Colonic mucosa (tissue), 4 donors: ENCODE data around the gene FREM3. TPM values are rescaled to one million over a fixed set of nuclear protein-coding genes. Genes with fewer than 3 reads are reported as not detected.
A peak's percentile ranks its signal among the peaks of the same experiment; 100 is the strongest.

Source experiments
- DNase-seq: peaks from one replicate; pipeline ENCODE4 v3.0.0-alpha.2; 2020
- H3K27ac ChIP-seq: fragments of 200-600 bp; one replicate; pipeline ENCODE4 v1.8.0; 2021
- H3K27me3 ChIP-seq: fragments of 200-600 bp; one replicate; pipeline ENCODE4 v1.8.0; 2021
- H3K36me3 ChIP-seq: fragments of 200-600 bp; one replicate; pipeline ENCODE4 v1.8.0; 2021
- H3K4me1 ChIP-seq: fragments of 200-600 bp; one replicate; pipeline ENCODE4 v1.8.0; 2021; ENCODE audit warnings: mild to moderate bottlenecking
- H3K4me3 ChIP-seq: fragments of 200-600 bp; one replicate; pipeline ENCODE4 v1.8.0; 2021
- H3K9ac ChIP-seq, 2 donors: one replicate each; pipeline ENCODE4 v1.7.0; 2013; ENCODE audit warnings: control low read depth in 2 of 2, low read depth in 2 of 2, low read length in 2 of 2
- H3K9me3 ChIP-seq: fragments of 200-600 bp; one replicate; pipeline ENCODE4 v1.8.0; 2021
- intact Hi-C: fragments of 100-400 bp; cut with DNase I; formaldehyde crosslinking; loops from one replicate; pipeline ENCODE4 v1.14.1; 2022
- total RNA-seq, 2 donors: library from RNA; stranded (reverse); fragmentation: NEBNext Ultra II Directional in 1 of 2; extraction: Animal tissue kit (Norgen Biotek cat#: 25700) in 1 of 2; gene quantifications; one replicate each; pipeline ENCODE4 v1.2.1, GENCODE V29; 2021
- TF ChIP-seq, protein P1 (sequence below): fragments of 200-600 bp; IDR thresholded peaks from one replicate; pipeline ENCODE4 v1.8.0; 2022; ENCODE audit warnings: antibody characterized with exemption, mild to moderate bottlenecking
- donor health status: healthy.
- donor health status: DM: no; HTN: no; CAD: no.
- donor health status: DM: no; HTN: no; CAD: no.

Gene FREM3
- total RNA-seq, 2 donors from 2014 or later: 0.05 TPM; not detected in 1

GRCh38 chr4:143581331-143581946, 119.0 kb downstream of the FREM3 start:
- Histone ChIP-seq H3K9me3 (no peaks in the 10 kb centered on the region), H3K27ac (no peak overlapping the region), H3K36me3 (no peaks in the 10 kb centered on the region), H3K4me1 (no peaks in the 10 kb centered on the region), H3K4me3 (no peak overlapping the region), H3K9ac (no peak overlapping the region), H3K27me3 (no peaks in the 10 kb centered on the region)
- intact Hi-C loops: no loop called here
- TF ChIP-seq, protein P1, sequence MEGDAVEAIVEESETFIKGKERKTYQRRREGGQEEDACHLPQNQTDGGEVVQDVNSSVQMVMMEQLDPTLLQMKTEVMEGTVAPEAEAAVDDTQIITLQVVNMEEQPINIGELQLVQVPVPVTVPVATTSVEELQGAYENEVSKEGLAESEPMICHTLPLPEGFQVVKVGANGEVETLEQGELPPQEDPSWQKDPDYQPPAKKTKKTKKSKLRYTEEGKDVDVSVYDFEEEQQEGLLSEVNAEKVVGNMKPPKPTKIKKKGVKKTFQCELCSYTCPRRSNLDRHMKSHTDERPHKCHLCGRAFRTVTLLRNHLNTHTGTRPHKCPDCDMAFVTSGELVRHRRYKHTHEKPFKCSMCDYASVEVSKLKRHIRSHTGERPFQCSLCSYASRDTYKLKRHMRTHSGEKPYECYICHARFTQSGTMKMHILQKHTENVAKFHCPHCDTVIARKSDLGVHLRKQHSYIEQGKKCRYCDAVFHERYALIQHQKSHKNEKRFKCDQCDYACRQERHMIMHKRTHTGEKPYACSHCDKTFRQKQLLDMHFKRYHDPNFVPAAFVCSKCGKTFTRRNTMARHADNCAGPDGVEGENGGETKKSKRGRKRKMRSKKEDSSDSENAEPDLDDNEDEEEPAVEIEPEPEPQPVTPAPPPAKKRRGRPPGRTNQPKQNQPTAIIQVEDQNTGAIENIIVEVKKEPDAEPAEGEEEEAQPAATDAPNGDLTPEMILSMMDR: no peak
- no peak for DNase-seq

DNA sequence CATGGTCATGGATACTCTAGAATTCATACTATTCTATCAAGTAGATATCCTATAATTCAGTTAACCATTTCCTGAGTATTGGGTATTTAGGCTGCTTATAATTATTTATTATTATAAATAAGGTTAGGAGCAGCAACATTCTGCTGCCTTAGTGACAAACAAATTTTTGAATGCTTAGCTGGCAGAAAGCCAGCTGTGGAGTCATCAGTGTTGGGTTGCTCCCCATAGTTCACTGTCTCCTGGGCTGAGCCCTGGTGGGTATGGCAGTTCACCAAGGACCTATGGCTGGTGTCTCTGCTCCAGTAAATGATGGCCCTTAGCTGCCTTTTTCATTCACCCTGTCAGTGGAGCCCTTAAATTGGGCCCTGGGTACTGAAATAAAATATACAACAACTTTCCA, 125.1 kb downstream of the FREM3 start:
- no peak overlapping the region for H3K4me3 ChIP-seq
- DNase-seq: no peak
- TF ChIP-seq, protein P1: no peak
- intact Hi-C loops: no loop called here
- no peaks in the 10 kb centered on the region for H3K27me3 ChIP-seq
- H3K36me3 ChIP-seq: no peaks in the 10 kb centered on the region
- H3K27ac ChIP-seq: no peak overlapping the region
- H3K4me1 ChIP-seq: no peaks in the 10 kb centered on the region
- H3K9me3 ChIP-seq: no peaks in the 10 kb centered on the region
- no peak overlapping the region for H3K9ac ChIP-seq

DNA sequence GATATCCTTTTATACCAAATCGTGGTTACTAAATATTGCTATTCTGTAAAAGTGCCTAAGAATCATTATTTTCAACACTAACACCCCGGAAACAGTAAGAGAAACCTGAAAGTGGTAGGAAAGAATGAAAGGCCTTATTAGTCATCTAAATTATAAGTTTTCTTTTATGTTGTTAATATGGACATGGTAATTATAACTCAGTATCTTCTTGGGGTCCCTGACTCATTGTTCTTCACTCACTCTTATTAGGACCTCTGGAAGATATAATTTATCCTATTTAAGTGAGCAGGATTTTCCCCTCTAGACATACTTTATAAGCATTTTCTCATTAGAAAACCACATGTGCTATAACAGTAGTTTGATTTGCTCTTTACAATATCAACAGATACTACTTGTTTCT, 136.0 kb downstream of the FREM3 start:
- no peak overlapping the region for H3K4me3 ChIP-seq
- intact Hi-C loops: no loop called here
- no peaks in the 10 kb centered on the region for H3K27me3 ChIP-seq
- no peaks in the 10 kb centered on the region for H3K4me1 ChIP-seq
- no peaks in the 10 kb centered on the region for H3K9me3 ChIP-seq
- H3K36me3 ChIP-seq: no peaks in the 10 kb centered on the region
- no peak for DNase-seq
- no peak overlapping the region for H3K27ac ChIP-seq
- no peak overlapping the region for H3K9ac ChIP-seq
- TF ChIP-seq, protein P1: no peak

- intact Hi-C loops: no loop called here
- no peaks in the 10 kb centered on the region for H3K4me1 ChIP-seq
- peak overlapping the region; percentile 60 to 74 for H3K9ac ChIP-seq
- no peak for DNase-seq
- no peaks in the 10 kb centered on the region for H3K9me3 ChIP-seq
- H3K36me3 ChIP-seq: no peaks in the 10 kb centered on the region
- H3K27ac ChIP-seq: no peak overlapping the region
- peak overlapping the region; percentile 57 for H3K4me3 ChIP-seq
- no peaks in the 10 kb centered on the region for H3K27me3 ChIP-seq
- TF ChIP-seq, protein P1: no peak
These were observed 140.7 kb downstream of the FREM3 start for GRCh38 chr4:143559757-143560147.

DNA sequence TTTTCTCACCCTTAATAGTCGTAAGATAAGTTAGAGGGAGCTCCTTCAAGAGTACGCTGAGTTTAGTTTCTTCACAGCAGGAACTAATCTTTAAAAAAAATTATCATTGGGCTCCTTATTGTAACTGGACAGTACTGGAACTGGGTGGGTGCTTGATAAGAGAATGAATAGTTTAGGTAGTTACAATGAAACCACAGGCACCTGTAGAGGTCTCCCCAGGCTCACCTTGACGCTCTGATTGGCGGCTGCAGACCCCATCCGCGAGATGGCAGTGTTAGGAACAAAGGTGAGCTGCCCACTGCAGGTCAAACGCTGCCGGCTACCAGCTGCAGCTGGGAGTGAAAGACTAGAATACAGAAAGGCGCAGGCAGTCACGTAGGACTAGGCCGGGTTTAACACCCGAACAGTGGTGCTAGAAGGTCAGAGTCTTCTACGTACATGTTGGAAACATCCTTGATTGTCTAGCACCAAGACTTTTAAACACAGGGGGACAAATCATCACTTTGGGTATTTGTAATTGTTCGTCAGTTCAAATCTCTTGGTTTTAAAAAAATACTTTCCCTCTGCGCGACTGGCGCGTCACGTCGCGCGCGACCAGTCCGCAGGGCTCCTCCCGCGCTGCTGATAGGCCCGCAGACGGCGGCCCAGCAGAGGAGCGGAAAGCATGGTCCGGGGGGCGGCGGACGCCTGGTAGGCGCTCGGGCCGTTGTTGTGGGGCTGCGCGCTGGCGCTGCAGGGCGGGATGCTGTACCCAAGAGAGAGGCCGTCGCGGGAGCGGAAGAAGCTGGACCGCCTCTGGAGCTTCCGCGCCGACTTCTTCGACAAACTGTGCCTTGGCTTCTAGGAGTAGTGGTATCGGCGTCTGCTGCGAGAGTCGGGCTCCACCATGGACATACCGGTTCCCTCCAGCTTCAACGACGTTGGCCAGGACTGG, 141.4 kb downstream of the FREM3 start:
- Histone ChIP-seq H3K4me3 (peak overlapping the region; percentile 57), H3K9me3 (no peaks in the 10 kb centered on the region), H3K9ac (peak overlapping the region; percentile 60 to 74), H3K36me3 (no peaks in the 10 kb centered on the region), H3K27me3 (no peaks in the 10 kb centered on the region), H3K4me1 (no peaks in the 10 kb centered on the region), H3K27ac (no peak overlapping the region)
- peak; percentile 85 for DNase-seq
- intact Hi-C loops: no loop called here
- TF ChIP-seq, protein P1: peak; percentile 27
